GM10266 (cell line): ENCODE results near the gene EVA1A.

ENCODE experiments used
- DNase-seq: peaks from one replicate; pipeline ENCODE4 v3.0.0; 2012; ENCODE audit errors: extremely low spot score
- CTCF ChIP-seq: IDR thresholded peaks from 2 replicates; pipeline ENCODE4 v1.5.1; 2012; ENCODE audit warnings: mild to moderate bottlenecking, low read depth; ENCODE audit not compliant: control insufficient read depth, insufficient read depth; ENCODE audit errors: missing control alignments

Gene EVA1A

GRCh38 chr2:75522543-75523312 lies 38.0 kb downstream of the EVA1A start:
- TF ChIP-seq CTCF = no peak
- DNase-seq = no peak

- DNase-seq = no peak
- TF ChIP-seq CTCF = no peak
Measured at GRCh38 chr2:75521225-75521872, 39.4 kb downstream of the EVA1A start.

- no peak for DNase-seq
- no peak for TF ChIP-seq CTCF
Measured at GRCh38 chr2:75519843-75520242, 40.9 kb downstream of the EVA1A start.

GRCh38 chr2:75518638-75519465 lies 41.9 kb downstream of the EVA1A start:
- no peak for DNase-seq
- TF ChIP-seq CTCF = no peak

GRCh38 chr2:75517547-75518230 lies 43.0 kb downstream of the EVA1A start:
- no peak for TF ChIP-seq CTCF
- DNase-seq = no peak

- DNase-seq = no peak
- TF ChIP-seq CTCF = no peak
Measured at GRCh38 chr2:75516378-75517360, 44.1 kb downstream of the EVA1A start.
